ENCODE measurements around the gene SACS.

DNA sequence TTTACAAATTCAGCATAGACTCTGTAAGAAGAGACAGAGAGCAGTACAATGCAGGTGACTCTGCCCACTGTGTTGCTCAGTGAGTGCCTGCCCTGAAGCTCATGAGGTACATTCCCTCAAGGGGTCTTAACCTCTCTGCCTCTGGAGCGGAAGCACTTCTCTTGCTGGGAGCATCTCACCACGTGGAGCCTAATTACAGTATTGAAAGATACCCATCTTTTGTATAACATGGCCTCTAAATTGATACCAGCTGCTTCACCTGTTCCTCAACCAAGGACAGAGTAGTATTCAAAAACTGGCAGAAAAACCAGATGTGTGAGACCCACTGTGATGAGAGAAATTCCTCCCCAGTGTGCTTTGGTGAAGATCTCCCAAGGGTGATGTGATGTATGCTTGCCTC lies 77.1 kb downstream of the SACS start:
- TF ChIP-seq POLR2A (IDR thresholded peaks at IDR 0.05; ENCODE audit: low read depth, low read length) (no peak), EZH2 (IDR thresholded peaks at IDR 0.05; ENCODE audit: borderline replicate concordance, low read depth, low read length, severe bottlenecking) (no peak), MYC (IDR thresholded peaks at IDR 0.05; ENCODE audit: low read depth, low read length) (no peak), FOS (IDR thresholded peaks at IDR 0.05; ENCODE audit: borderline replicate concordance, insufficient read depth, low read length) (no peak), POLR2AphosphoS5 (IDR thresholded peaks at IDR 0.05; ENCODE audit: insufficient read depth, low read depth, low read length) (no peak), JUN (IDR thresholded peaks at IDR 0.05; ENCODE audit: borderline replicate concordance, insufficient read depth, insufficient read length, low read depth) (no peak)
- TF ChIP-seq, protein P1, sequence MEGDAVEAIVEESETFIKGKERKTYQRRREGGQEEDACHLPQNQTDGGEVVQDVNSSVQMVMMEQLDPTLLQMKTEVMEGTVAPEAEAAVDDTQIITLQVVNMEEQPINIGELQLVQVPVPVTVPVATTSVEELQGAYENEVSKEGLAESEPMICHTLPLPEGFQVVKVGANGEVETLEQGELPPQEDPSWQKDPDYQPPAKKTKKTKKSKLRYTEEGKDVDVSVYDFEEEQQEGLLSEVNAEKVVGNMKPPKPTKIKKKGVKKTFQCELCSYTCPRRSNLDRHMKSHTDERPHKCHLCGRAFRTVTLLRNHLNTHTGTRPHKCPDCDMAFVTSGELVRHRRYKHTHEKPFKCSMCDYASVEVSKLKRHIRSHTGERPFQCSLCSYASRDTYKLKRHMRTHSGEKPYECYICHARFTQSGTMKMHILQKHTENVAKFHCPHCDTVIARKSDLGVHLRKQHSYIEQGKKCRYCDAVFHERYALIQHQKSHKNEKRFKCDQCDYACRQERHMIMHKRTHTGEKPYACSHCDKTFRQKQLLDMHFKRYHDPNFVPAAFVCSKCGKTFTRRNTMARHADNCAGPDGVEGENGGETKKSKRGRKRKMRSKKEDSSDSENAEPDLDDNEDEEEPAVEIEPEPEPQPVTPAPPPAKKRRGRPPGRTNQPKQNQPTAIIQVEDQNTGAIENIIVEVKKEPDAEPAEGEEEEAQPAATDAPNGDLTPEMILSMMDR (IDR thresholded peaks at IDR 0.05; ENCODE audit: extremely low read depth in 1 of 2, insufficient read depth in 1 of 2, low read depth in 1 of 2, low read length in 2 of 2), result no peak
